AG09309 (cell line): ENCODE results near the gene SEMA3B.

Source experiments
- DNase-seq: peaks from one replicate; pipeline ENCODE4 v3.0.0-alpha.2; 2010; ENCODE audit warnings: low read depth
- H3K4me3 ChIP-seq: 2 replicates; pipeline ENCODE4 v1.5.1; 2011; ENCODE audit warnings: mild to moderate bottlenecking, low read depth, low read length, moderate library complexity; ENCODE audit not compliant: control insufficient read depth
- TF ChIP-seq, protein P1 (sequence below): IDR thresholded peaks from 2 replicates; pipeline ENCODE4 v1.5.1; 2011; ENCODE audit warnings: mild to moderate bottlenecking, low read depth, low read length, inconsistent platforms; ENCODE audit not compliant: insufficient read depth, control insufficient read depth; ENCODE audit errors: missing control alignments

The SEMA3B gene

DNA sequence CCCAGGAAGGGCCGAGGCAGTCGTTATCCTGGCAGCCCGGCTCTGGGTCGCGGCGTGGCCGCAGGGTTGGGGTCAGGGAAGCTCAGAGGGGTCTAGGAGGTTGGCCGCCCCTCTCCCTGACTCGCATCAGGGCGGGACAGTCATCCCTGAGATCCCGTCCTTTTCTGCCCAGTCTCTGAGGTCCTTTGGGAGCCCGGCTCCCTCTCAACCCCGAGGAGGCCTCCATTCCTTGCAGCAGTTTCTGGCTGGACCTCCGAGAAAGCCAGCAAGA lies 53.1 kb downstream of the SEMA3B start:
- DNase-seq, result no peak
- TF ChIP-seq, protein P1, sequence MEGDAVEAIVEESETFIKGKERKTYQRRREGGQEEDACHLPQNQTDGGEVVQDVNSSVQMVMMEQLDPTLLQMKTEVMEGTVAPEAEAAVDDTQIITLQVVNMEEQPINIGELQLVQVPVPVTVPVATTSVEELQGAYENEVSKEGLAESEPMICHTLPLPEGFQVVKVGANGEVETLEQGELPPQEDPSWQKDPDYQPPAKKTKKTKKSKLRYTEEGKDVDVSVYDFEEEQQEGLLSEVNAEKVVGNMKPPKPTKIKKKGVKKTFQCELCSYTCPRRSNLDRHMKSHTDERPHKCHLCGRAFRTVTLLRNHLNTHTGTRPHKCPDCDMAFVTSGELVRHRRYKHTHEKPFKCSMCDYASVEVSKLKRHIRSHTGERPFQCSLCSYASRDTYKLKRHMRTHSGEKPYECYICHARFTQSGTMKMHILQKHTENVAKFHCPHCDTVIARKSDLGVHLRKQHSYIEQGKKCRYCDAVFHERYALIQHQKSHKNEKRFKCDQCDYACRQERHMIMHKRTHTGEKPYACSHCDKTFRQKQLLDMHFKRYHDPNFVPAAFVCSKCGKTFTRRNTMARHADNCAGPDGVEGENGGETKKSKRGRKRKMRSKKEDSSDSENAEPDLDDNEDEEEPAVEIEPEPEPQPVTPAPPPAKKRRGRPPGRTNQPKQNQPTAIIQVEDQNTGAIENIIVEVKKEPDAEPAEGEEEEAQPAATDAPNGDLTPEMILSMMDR, result no peak
- peak overlapping the region; percentile 61 for H3K4me3 ChIP-seq

DNA sequence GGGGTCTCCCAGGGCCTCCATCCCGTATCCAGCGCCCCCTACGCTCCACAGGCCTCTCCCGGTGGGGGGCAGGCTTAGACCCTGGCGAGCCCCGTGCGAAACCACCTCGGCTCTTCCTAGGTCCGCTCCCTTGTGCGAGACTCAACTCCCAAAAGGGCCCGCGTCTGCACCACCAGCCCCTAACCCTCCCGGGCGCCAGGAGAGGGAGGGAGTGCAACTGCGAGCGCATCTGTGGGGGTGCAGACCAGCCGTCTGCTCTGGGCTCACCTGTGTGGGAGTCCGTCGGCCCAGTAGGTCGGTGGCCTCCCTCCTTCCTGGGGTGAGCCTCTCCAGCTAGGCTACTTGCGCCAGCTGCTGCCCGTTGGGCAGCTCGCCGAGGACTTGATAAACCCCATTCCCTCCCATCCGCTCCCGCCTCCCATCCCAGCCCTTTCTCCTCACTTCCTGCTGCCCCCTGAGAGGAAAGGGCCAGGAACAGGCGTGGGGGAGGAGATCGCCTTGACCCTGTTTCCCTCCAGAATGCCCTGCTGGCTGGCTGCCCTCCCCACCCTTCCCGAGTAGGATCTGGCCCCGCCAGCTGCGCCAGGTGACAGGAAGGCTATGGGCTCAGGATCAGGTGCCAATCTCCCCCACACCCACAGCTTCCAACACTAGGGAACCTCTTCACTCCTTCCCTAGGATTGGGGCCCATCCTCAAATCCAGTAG lies 53.6 kb downstream of the SEMA3B start, which contains the start of gene HYAL2:
HYAL2 (minus strand) TSS at position 360 of the 706 bp plus-strand sequence. CDS start 2,256 bp downstream, outside the sequence.
- peak within 1 kb of the TSS; percentile 61 for H3K4me3 ChIP-seq
- DNase-seq, result no peak
- TF ChIP-seq, protein P1, result no peak

DNA sequence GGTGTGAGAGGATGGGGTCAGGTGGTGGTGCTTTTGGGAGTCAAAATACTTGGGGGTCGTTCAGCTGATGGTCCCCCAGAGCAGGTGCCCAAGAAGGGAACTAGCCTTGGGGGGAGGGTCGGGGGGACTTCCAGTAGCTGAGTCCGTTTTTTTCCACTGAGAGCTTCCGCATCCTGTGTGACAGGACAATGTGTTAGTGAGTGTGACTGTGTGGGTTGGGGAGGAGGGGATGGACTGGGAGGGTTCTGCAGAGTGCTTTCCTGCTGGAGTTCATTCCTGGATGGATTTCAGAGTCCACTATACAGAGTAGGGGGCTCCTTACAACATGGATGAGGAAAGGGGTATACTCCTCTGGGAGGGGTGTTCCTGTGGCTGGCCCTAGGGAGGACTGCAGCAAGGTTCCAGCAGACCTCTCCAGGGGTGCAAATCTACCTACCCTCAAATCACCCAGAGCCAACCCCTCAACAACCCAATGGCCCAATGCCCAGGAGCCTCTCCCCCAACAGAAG lies 54.2 kb downstream of the SEMA3B start:
- H3K4me3 ChIP-seq, result no peak overlapping the region
- no peak for DNase-seq
- TF ChIP-seq, protein P1, result no peak

DNA sequence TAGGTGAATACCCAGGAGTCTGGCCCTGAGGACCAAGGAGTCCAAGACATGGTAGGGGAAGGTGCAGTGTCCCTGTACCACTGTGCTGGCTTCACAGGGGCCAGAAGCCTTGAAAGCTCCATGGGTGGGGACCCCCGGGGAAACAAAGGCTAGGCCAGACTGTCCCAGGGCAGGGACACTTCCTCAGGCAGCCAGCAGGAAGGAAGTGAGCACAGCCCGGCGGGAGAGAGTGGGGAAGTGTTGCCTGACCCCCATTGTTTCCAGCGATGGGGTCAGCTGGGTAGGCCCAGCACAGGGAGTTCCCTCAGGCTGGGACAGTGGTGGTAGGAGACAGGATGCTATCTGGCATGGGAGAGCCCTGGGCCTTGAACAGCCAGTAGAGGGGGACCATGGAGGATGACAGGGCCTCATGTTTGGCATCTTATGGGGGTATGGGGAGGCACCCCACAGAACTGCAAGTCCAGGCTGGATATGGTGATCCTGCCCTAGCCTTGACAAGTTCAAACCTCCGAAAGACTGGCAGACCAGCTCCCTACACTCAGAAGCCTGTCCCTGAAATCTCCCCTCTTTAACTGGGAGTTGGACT lies 54.8 kb downstream of the SEMA3B start:
- DNase-seq, result no peak
- H3K4me3 ChIP-seq, result no peak overlapping the region
- TF ChIP-seq, protein P1, result no peak

DNA sequence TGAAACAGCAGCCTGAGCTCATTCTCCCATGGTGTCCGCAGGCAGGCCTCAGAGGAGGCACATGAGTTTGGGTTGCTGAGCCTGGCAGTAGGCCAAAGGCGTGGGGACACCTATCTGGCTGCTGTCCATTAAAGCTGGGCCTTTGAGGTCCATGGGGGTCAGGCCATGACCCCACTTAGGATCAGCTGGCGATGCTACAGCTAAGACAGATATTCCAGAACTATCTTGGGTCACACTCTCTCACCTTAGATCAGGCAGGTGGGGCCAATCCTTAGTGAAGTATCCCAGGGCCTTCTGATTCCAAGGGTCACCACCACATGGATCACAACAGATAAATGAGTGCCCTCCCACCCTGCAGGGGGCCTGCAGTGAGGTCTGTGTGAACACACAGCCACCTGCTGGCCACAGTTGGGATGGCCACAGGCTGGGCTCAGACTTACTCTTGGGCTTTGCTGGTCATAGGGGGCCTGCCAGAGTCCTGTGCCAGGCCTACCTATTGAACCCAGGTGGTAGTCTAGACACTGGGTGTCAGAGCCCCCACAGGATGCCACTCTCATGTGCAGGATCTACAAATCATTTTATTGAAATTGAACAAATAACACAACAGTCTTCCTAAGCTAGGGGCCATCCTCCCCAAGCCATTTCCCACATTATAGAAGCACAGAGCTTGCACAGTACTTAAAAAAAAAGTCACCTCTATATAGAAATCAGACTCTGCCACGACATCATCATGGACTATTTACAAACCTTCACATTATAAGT lies 55.6 kb downstream of the SEMA3B start:
- no peak overlapping the region for H3K4me3 ChIP-seq
- no peak for DNase-seq

DNA sequence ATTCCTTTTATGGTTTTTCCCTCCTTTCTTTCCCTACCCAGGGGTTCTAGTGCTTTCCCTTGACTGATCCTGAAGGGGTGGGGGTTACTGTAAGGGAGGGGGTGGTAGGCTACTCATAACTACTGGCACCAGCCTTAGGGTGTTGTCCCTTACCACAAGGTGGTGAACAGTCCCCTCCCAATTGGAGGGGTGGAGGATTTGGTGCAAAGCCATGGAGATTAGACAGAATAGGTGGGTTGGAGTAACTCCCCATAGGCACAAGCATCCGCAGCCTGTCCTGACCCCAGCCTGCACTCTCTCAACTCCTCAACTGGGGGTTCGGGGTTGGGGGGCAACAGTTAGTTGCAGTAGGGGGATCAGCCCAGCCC lies 56.1 kb downstream of the SEMA3B start:
- no peak for DNase-seq
- TF ChIP-seq, protein P1, result no peak
- no peak overlapping the region for H3K4me3 ChIP-seq

More for the DNA sequence above, 55.6 kb downstream of the SEMA3B start:
- TF ChIP-seq, protein P1, result peak; percentile 86
